ENCODE measurements around the gene FAM222B. TPM values are rescaled to one million over a fixed set of nuclear protein-coding genes. Genes with fewer than 3 reads are reported as not detected.
"Not testable (repeated sequence)": the region's sequence is repeated elsewhere in the genome, so short reads cannot be mapped to it uniquely, and the experiment has no call there.

Gene FAM222B
- total RNA-seq, 1 donor from 2014 or later, result 3.6 TPM

GRCh38 chr17:28836541-28836940 is 6.0 kb downstream of the FAM222B start:
- not testable (repeated sequence) for DNase-seq

GRCh38 chr17:28834420-28834819 is 8.2 kb downstream of the FAM222B start:
- DNase-seq, result no peak

GRCh38 chr17:28828294-28829040 is 14.1 kb downstream of the FAM222B start:
- no peak for DNase-seq

GRCh38 chr17:28827672-28828071 is 14.9 kb downstream of the FAM222B start:
- no peak for DNase-seq

- DNase-seq, result no peak
Measured at GRCh38 chr17:28819582-28819981, 23.0 kb downstream of the FAM222B start.

GRCh38 chr17:28818819-28819221 is 23.8 kb downstream of the FAM222B start:
- no peak for DNase-seq

- DNase-seq, result no peak
Measured at GRCh38 chr17:28816540-28816939, 26.1 kb downstream of the FAM222B start.

GRCh38 chr17:28812748-28813377 is 29.7 kb downstream of the FAM222B start:
- DNase-seq, result peak; percentile 67

- peak; percentile 91 for DNase-seq
Measured at GRCh38 chr17:28812091-28812747, 30.4 kb downstream of the FAM222B start.

GRCh38 chr17:28811651-28812090 is 30.9 kb downstream of the FAM222B start:
- no peak for DNase-seq

- no peak for DNase-seq
Measured at GRCh38 chr17:28810437-28810836, 32.2 kb downstream of the FAM222B start.

- DNase-seq, result no peak
Measured at GRCh38 chr17:28807925-28808634, 34.5 kb downstream of the FAM222B start.

GRCh38 chr17:28796062-28796461 is 46.5 kb downstream of the FAM222B start:
- no peak for DNase-seq

- DNase-seq, result not testable (repeated sequence)
Measured at GRCh38 chr17:28794846-28795441, 47.6 kb downstream of the FAM222B start.

GRCh38 chr17:28792877-28793661 is 49.5 kb downstream of the FAM222B start:
- no peak for DNase-seq

- no peak for DNase-seq
Measured at GRCh38 chr17:28788100-28788499, 54.5 kb downstream of the FAM222B start.

GRCh38 chr17:28783161-28783560 is 59.4 kb downstream of the FAM222B start:
- no peak for DNase-seq

- not testable (repeated sequence) for DNase-seq
Measured at GRCh38 chr17:28779601-28780000, 63.0 kb downstream of the FAM222B start.

- DNase-seq, result no peak
Measured at GRCh38 chr17:28777178-28777577, 65.4 kb downstream of the FAM222B start.

- DNase-seq, result no peak
Measured at GRCh38 chr17:28774206-28774605, 68.4 kb downstream of the FAM222B start.

GRCh38 chr17:28773736-28774135 is 68.9 kb downstream of the FAM222B start:
- no peak for DNase-seq
